ENCODE measurements around the gene SPI1.

Gene SPI1

DNA sequence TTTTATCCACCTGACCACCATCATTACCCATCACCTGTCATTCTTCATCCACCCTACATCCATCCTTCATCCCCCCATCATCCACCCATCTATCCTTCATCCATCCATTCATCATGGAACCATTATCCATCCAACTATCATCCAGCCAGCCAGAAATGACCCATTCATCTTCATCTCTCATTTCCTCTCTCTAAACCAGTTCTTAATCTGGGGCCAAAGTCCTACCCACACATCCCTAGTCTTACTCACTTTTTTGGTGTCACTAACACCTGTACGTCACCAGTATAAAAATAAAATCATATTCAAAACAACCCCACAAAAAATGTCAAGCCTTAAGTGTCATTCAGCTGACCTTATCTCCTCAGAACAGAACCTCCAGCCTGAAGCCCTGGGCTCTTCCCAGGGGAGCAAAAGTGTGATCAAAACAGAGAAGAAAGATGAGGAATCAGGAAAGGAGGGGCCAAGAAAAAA is 12.3 kb downstream of the SPI1 start:
- TF ChIP-seq, protein P1, sequence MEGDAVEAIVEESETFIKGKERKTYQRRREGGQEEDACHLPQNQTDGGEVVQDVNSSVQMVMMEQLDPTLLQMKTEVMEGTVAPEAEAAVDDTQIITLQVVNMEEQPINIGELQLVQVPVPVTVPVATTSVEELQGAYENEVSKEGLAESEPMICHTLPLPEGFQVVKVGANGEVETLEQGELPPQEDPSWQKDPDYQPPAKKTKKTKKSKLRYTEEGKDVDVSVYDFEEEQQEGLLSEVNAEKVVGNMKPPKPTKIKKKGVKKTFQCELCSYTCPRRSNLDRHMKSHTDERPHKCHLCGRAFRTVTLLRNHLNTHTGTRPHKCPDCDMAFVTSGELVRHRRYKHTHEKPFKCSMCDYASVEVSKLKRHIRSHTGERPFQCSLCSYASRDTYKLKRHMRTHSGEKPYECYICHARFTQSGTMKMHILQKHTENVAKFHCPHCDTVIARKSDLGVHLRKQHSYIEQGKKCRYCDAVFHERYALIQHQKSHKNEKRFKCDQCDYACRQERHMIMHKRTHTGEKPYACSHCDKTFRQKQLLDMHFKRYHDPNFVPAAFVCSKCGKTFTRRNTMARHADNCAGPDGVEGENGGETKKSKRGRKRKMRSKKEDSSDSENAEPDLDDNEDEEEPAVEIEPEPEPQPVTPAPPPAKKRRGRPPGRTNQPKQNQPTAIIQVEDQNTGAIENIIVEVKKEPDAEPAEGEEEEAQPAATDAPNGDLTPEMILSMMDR (IDR thresholded peaks at IDR 0.05), result no peak
- no peak for DNase-seq
- Histone ChIP-seq H3K27ac (no peak overlapping the region), H3K9me3 (no peaks in the 10 kb centered on the region), H3K27me3 (peaks cover 0 to 11% of the 10 kb centered on the region in 2 donors), H3K4me1 (no peaks in the 10 kb centered on the region), H3K36me3 (no peaks in the 10 kb centered on the region), H3K4me3 (no peak overlapping the region)
- intact Hi-C loops (cut with DNase I; ENCODE audit: low total_unique reads), result no loop called here

DNA sequence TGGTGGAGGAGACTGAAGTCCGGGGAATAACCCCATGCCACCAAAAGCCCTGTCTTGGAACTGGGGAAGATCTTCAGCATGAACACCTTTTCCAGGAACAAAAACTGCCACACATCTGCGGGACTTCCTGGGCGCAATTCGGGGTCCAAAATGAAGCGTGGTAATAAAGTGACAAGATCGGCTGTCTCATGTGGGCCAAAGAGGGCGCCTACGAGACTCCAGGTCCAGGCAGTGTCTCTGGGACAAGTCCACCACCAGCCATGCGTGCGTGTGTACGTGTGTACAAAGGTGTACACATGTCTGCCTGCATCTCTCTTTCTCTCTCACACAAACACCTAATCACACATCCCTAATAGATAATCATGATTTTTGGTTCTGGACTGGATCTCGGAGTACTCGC is 16.9 kb downstream of the SPI1 start:
- Histone ChIP-seq H3K4me3 (no peak overlapping the region), H3K9me3 (no peaks in the 10 kb centered on the region), H3K27me3 (peaks cover 0 to 11% of the 10 kb centered on the region in 2 donors), H3K36me3 (no peaks in the 10 kb centered on the region), H3K27ac (no peak overlapping the region), H3K4me1 (no peaks in the 10 kb centered on the region)
- intact Hi-C loops (cut with DNase I; ENCODE audit: low total_unique reads), result no loop called here
- DNase-seq, result no peak
- TF ChIP-seq, protein P1 (IDR thresholded peaks at IDR 0.05), result no peak

DNA sequence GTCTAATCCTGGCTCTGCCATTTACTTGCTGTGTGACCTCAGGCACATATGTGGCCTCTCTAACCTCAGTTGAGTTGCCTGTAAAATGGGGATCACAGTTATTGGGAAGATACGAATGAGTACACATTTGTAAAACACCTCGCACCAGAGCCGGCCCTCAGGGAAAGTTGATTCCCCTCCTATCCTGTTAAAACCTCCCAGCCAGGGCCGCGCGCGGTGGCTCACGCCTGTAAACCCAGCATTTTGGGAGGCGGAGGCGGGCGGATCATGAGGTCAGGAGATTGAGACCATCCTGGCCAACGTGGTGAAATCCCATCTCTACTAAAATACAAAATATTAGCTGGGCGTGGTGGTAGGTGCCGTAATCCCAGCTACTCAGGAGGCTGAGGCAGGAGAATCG is 18.0 kb downstream of the SPI1 start:
- no peaks in the 10 kb centered on the region for H3K9me3 ChIP-seq
- DNase-seq, result no peak
- no peaks in the 10 kb centered on the region for H3K36me3 ChIP-seq
- TF ChIP-seq, protein P1 (IDR thresholded peaks at IDR 0.05), result no peak
- H3K27me3 ChIP-seq, result peaks cover 0 to 10% of the 10 kb centered on the region in 2 donors
- no peak overlapping the region for H3K27ac ChIP-seq
- intact Hi-C loops (cut with DNase I; ENCODE audit: low total_unique reads), result no loop called here
- peaks cover 0 to 3% (median under 1%) of the 10 kb centered on the region in 4 donors for H3K4me1 ChIP-seq
- H3K4me3 ChIP-seq, result no peak overlapping the region

DNA sequence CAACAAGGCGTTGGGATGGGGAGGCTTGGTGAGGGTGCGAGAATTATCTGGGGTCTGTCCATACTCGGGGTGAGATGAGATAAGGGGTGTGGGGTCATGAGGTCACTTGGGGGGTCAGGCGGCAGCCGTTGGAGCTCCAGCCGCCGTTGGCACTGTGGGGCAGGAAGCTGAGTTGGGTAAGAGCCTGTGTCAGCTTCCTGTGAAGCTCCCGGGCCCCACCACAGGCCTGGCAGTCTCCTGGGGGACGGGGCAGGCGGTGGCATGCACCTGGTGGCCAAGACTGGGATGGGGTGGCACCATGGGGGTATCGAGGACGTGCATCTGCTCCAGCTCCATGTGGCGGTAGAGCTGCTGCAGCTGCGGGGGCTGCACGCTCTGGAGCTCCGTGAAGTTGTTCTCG is 18.8 kb downstream of the SPI1 start:
- Histone ChIP-seq H3K9me3 (no peaks in the 10 kb centered on the region), H3K36me3 (no peaks in the 10 kb centered on the region), H3K27me3 (peaks cover 0 to 4% of the 10 kb centered on the region in 2 donors), H3K4me1 (peaks cover 0 to 10% (median 4%) of the 10 kb centered on the region in 4 donors), H3K4me3 (no peak overlapping the region), H3K27ac (no peak overlapping the region)
- intact Hi-C loops (cut with DNase I; ENCODE audit: low total_unique reads), result loop anchor here (10.0 kb wide), 1 partner anchor 465 kb away; no protein-coding TSS in a partner anchor
- TF ChIP-seq, protein P1 (IDR thresholded peaks at IDR 0.05), result no peak
- DNase-seq, result no peak

DNA sequence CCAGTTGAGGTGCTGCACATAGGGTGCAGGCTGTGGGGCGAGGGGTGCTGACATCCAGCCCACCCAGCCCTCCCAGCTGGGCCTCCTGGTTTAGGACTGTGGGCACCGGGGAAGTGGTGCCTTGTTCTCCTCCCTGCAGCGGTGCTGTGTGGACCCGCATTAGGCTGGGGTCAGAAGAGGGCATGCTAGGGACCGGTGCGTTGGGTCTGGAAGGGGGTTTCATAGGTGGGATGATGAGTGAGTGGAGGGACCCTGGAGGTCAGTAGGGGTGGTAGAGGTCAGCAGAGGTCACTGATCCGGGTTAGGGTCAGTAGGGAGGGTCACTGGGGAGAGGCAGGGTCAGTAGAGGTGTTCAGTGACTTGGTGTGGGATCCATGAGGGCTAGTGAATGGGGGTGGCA is 19.2 kb downstream of the SPI1 start:
- Histone ChIP-seq H3K9me3 (no peaks in the 10 kb centered on the region), H3K4me1 (peaks cover 0 to 11% (median 4%) of the 10 kb centered on the region in 4 donors), H3K4me3 (no peak overlapping the region), H3K27ac (no peak overlapping the region), H3K27me3 (no peaks in the 10 kb centered on the region), H3K36me3 (no peaks in the 10 kb centered on the region)
- TF ChIP-seq, protein P1 (IDR thresholded peaks at IDR 0.05), result no peak
- intact Hi-C loops (cut with DNase I; ENCODE audit: low total_unique reads), result loop anchor here (10.0 kb wide), 1 partner anchor 464 kb away; no protein-coding TSS in a partner anchor
- no peak for DNase-seq

DNA sequence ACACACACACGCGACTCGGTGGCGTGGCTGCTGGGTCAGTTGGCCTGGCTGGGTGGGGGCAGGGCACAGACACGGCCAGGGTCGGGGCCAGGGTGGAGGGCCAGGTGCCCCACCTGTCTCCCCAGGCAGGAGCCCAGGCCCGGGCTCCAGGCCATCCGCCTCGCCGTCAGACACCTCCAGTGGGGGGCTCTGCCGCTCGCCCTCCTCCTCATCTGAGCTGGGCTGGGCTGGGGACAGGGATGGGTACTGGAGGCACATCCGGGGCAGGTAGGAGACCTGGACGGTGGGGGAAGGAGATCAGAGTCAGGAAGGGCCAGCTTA is 19.7 kb downstream of the SPI1 start:
- H3K27me3 ChIP-seq, result no peaks in the 10 kb centered on the region
- TF ChIP-seq, protein P1 (IDR thresholded peaks at IDR 0.05), result no peak
- intact Hi-C loops (cut with DNase I; ENCODE audit: low total_unique reads), result loop anchor here (10.0 kb wide), 1 partner anchor 464 kb away; no protein-coding TSS in a partner anchor
- H3K27ac ChIP-seq, result no peak overlapping the region
- no peak for DNase-seq
- H3K4me1 ChIP-seq, result peaks cover 0 to 11% (median 4%) of the 10 kb centered on the region in 4 donors
- H3K4me3 ChIP-seq, result no peak overlapping the region
- no peaks in the 10 kb centered on the region for H3K36me3 ChIP-seq
- no peaks in the 10 kb centered on the region for H3K9me3 ChIP-seq

All from tibial artery (tissue), 4 donors.